Left lung (tissue), 10 donors: ENCODE measurements around the gene DISC1. TPM values are rescaled to one million over a fixed set of nuclear protein-coding genes. Genes with fewer than 3 reads are reported as not detected.

ENCODE experiments used
- ATAC-seq: fragments of 200-7000 bp; cut with Tn5 transposase; one replicate; pipeline ENCODE4 v1.9.1; 2020; ENCODE audit warnings: moderate library complexity
- DNase-seq, 4 donors: peaks; one replicate each; pipeline ENCODE4 v3.0.0-alpha.2; 2013 to 2020
- H3K27ac ChIP-seq, 2 donors: fragments of 200-600 bp; sonication (generic) in 1 of 2; one replicate each; pipeline versions ENCODE4 v1.5.0 to v1.8.0; 2020 to 2021
- H3K27me3 ChIP-seq, 2 donors: fragments of 200-600 bp; sonication (generic) in 1 of 2; one replicate each; pipeline versions ENCODE4 v1.5.0 to v1.8.0; 2020 to 2021
- H3K36me3 ChIP-seq, 2 donors: fragments of 200-600 bp; sonication (generic) in 1 of 2; one replicate each; pipeline versions ENCODE4 v1.5.0 to v1.8.0; 2020 to 2021
- H3K4me1 ChIP-seq, 2 donors: fragments of 200-600 bp; one replicate each; pipeline ENCODE4 v1.8.0; 2021
- H3K4me3 ChIP-seq, 2 donors: fragments of 200-600 bp; sonication (generic) in 1 of 2; one replicate each; pipeline versions ENCODE4 v1.5.0 to v1.8.0; 2020 to 2021; ENCODE audit warnings: mild to moderate bottlenecking in 1 of 2
- H3K9me3 ChIP-seq, 2 donors: fragments of 200-600 bp; sonication (generic) in 1 of 2; one replicate each; pipeline versions ENCODE4 v1.5.0 to v1.8.0; 2020 to 2021
- intact Hi-C, 2 donors: fragments of 100-400 bp; cut with DNase I; formaldehyde crosslinking; loops; one replicate each; pipeline versions ENCODE4 v1.11.2 to v1.14.2; 2022
- polyA plus RNA-seq, 6 donors: library from polyadenylated mRNA; unstranded; fragments of 120-200 nt; gene quantifications; one replicate each; pipeline ENCODE4 v1.2.1, GENCODE V29; 2013; ENCODE audit not compliant: insufficient read length in 6 of 6
- total RNA-seq, 2 donors: library from RNA; stranded (reverse); fragmentation: NEBNext Ultra II Directional; extraction: Animal tissue kit (Norgen Biotek cat#: 25700); gene quantifications; one replicate each; pipeline ENCODE4 v1.2.1, GENCODE V29; 2021
- TF ChIP-seq, protein P1 (sequence below), 2 donors: fragments of 200-600 bp; sonication (generic) in 1 of 2; IDR thresholded peaks; one replicate each; pipeline versions ENCODE4 v1.5.0 to v1.8.0; 2021; ENCODE audit warnings: antibody characterized with exemption in 2 of 2
- donor health status: DM: no; HTN: yes; CAD: no.
- donor health status: DM: no; HTN: no; CAD: no.

Gene DISC1
- total and polyA plus RNA-seq, 8 donors = 3.9 to 11.7 (median 10.5) TPM

- no peak overlapping the region for H3K4me3 ChIP-seq
- no peaks in the 10 kb centered on the region for H3K36me3 ChIP-seq
- no peak for ATAC-seq
- H3K9me3 ChIP-seq = no peaks in the 10 kb centered on the region
- TF ChIP-seq, protein P1, sequence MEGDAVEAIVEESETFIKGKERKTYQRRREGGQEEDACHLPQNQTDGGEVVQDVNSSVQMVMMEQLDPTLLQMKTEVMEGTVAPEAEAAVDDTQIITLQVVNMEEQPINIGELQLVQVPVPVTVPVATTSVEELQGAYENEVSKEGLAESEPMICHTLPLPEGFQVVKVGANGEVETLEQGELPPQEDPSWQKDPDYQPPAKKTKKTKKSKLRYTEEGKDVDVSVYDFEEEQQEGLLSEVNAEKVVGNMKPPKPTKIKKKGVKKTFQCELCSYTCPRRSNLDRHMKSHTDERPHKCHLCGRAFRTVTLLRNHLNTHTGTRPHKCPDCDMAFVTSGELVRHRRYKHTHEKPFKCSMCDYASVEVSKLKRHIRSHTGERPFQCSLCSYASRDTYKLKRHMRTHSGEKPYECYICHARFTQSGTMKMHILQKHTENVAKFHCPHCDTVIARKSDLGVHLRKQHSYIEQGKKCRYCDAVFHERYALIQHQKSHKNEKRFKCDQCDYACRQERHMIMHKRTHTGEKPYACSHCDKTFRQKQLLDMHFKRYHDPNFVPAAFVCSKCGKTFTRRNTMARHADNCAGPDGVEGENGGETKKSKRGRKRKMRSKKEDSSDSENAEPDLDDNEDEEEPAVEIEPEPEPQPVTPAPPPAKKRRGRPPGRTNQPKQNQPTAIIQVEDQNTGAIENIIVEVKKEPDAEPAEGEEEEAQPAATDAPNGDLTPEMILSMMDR (IDR thresholded peaks at IDR 0.05) = no peak
- no peak overlapping the region for H3K27ac ChIP-seq
- no peaks in the 10 kb centered on the region for H3K27me3 ChIP-seq
- intact Hi-C loops = no loop called here
- H3K4me1 ChIP-seq = peaks cover 4 to 12% of the 10 kb centered on the region in 2 donors
- peak in 1 of 4 donors; percentile 35 for DNase-seq
Measured at GRCh38 chr1:231862611-231863010, 236.0 kb downstream of the DISC1 start.

DNA sequence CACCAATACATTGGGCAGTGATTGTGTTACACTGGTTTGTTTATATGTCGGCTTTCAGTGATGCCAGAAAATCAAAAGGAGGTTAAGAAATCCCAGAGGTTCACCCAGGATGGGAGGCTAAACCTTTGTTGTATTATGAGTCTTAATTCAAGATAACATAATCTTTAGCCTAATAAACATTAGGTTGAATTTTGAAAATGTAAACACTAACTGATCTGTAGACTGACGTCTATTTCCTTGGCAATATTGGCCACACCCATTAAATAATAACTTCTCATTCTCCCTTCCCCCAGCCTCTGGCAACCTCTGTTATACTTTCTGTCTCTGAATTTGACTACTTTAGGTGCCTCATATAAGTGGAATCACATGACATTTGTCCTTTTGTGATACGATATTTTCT lies 238.7 kb downstream of the DISC1 start:
- intact Hi-C loops = no loop called here
- Histone ChIP-seq H3K4me1 (peaks cover 6 to 24% of the 10 kb centered on the region in 2 donors), H3K4me3 (no peak overlapping the region), H3K27me3 (no peaks in the 10 kb centered on the region), H3K36me3 (no peaks in the 10 kb centered on the region), H3K9me3 (no peaks in the 10 kb centered on the region), H3K27ac (no peak overlapping the region)
- no peak for DNase-seq
- TF ChIP-seq, protein P1 (IDR thresholded peaks at IDR 0.05) = no peak
- no peak for ATAC-seq

DNA sequence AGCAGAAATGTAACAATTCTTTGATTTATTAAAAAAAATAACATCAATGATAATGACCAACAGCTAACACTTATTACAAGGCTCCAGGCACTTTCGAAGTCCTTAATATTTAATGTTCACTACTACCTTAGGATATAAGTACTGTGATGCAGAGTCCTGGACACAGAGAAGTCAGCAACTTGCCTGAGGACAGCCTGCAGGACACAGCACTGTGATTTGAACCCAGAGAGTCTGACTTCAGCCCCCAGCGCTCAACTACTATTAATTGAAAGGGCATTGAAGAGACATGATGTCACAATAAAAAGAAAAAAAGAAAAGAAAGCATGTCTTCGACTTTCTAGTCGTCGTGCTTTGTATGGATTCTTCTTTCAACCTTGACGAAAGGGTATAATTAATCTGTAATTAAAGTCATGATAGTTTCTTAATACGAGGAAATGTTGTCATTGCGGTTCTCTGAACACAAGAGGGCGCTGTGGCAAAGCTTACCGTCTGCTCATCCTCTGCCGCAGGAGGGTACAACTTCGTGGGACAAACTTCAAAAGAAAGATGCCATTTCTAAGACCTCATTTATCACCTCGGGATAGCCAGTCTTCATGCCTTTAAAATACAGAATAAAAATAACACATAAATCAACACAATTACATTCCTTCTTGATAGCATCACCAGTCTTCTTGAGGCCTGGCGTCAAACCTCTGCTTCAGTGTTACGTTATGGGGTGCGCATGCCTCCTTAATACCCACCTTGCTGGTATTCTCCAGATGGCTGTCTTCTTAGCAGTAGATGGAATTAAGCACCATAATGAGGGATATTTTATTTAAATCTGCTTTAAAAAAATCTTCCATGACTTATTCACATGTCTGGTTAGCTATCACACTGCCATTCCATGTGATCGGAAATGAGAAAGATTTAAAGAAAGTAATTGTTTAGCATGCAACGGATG lies 240.1 kb downstream of the DISC1 start:
- peak; percentile 81 for ATAC-seq
- no peak overlapping the region for H3K4me3 ChIP-seq
- H3K36me3 ChIP-seq = no peaks in the 10 kb centered on the region
- DNase-seq = peak in 3 of 4 donors; percentile 50 to 71 (median 59)
- no peaks in the 10 kb centered on the region for H3K27me3 ChIP-seq
- TF ChIP-seq, protein P1 (IDR thresholded peaks at IDR 0.05) = peak; percentile 73 to 87
- peaks cover 6 to 24% of the 10 kb centered on the region in 2 donors for H3K4me1 ChIP-seq
- H3K27ac ChIP-seq = no peak overlapping the region
- H3K9me3 ChIP-seq = no peaks in the 10 kb centered on the region
- intact Hi-C loops = no loop called here

DNA sequence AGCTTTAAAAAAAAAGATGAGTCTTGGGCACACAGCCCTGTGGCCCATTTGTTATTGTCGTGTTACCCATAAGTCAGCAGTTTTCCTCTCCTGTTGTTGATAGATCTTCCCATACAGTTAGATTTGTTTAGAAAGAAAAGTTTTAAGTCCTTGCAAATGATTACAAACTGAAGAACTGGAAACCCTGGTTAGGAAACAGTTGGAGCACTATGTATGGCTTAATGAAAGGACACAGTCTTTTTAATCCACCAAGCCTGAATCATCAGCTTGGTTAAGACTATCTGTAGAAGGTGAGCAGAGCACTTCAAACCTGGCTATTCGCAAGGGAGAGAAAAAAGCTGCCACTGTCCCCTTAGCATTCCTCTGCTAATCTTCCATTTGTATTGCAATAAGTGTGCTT lies 241.0 kb downstream of the DISC1 start:
- no peak overlapping the region for H3K27ac ChIP-seq
- no peak for DNase-seq
- no peaks in the 10 kb centered on the region for H3K9me3 ChIP-seq
- H3K27me3 ChIP-seq = no peaks in the 10 kb centered on the region
- peaks cover 6 to 24% of the 10 kb centered on the region in 2 donors for H3K4me1 ChIP-seq
- no peak for ATAC-seq
- no peaks in the 10 kb centered on the region for H3K36me3 ChIP-seq
- intact Hi-C loops = no loop called here
- no peak overlapping the region for H3K4me3 ChIP-seq
- TF ChIP-seq, protein P1 (IDR thresholded peaks at IDR 0.05) = no peak

- H3K27ac ChIP-seq = no peak overlapping the region
- H3K27me3 ChIP-seq = no peaks in the 10 kb centered on the region
- peak; percentile 67 for ATAC-seq
- no peaks in the 10 kb centered on the region for H3K36me3 ChIP-seq
- TF ChIP-seq, protein P1 (IDR thresholded peaks at IDR 0.05) = no peak
- H3K4me1 ChIP-seq = peaks cover 6 to 24% of the 10 kb centered on the region in 2 donors
- no peaks in the 10 kb centered on the region for H3K9me3 ChIP-seq
- no peak for DNase-seq
- intact Hi-C loops = no loop called here
- H3K4me3 ChIP-seq = no peak overlapping the region
Measured at GRCh38 chr1:231869364-231869763, 242.8 kb downstream of the DISC1 start.
